HG03354 (cell line): ENCODE results near the gene RPUSD3.
"Not testable (repeated sequence)": the region's sequence is repeated elsewhere in the genome, so short reads cannot be mapped to it uniquely, and the experiment has no call there.

Source experiments
- ATAC-seq: cut with Tn5 transposase; IDR thresholded peaks from one replicate; pipeline ENCODE4 v1.9.1; 2021; ENCODE audit warnings: mild to moderate bottlenecking; ENCODE audit not compliant: unreplicated experiment, poor library complexity, severe bottlenecking

Gene RPUSD3

DNA sequence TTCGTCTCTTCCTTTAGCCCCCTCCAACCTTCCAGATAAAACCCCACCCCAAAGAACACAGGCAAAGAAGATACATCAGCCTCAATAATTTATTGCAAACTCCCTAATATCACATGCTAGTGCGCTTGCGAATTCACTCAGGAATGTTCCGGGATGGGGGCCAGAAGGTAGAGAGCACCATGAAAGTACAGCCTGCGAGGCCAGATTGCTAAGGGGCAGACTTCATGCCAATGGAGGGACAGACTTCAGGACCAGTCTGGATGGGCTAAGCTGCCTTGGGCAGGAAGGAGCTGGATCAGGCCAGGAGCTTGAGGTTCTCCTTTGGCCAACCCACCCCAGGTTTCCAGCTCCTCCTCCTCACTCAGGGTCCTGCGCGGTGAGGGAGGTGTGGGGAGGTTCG, 22.8 kb upstream of the RPUSD3 start:
- no peak for ATAC-seq

- not testable (repeated sequence) for ATAC-seq
These were observed 21.4 kb upstream of the RPUSD3 start for GRCh38 chr3:9865125-9865637.

DNA sequence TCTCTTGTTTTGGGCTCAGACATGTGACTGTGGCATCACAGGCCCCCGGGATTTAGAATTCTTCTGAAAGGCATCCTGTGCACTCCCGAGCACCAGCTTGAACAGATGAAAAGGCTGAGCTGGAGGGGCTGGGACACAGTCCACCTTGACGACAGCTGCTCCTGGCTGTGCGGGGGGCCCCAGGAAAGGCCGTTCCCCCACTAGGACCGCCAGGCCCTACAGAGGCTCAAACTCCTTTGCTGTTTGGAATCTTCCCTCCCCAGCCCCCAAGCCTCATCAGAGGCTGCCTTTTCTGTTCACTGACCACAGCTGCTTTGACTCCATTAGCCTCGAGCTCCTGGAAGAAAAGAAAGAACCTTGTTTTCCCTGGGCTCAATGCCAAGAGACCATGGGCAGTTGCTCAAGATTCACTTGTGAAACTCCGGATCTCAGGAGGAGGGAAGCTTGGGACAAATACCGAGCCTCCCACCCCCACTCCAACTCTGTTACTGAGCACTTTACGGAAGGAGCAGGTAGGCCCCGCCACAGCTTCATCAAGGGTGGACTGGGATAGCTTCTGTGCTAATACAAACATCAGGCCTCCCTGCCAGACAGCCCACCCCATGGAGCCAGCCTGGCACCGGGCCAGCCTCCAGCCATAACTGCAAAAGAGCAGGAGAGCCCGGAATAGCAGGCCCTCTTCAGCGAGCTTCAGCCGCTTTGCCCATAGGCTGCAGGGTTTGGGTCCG, 20.6 kb upstream of the RPUSD3 start:
- no peak for ATAC-seq

GRCh38 chr3:9863058-9863772, 19.4 kb upstream of the RPUSD3 start:
- ATAC-seq: no peak

GRCh38 chr3:9862391-9863057, 18.7 kb upstream of the RPUSD3 start:
- no peak for ATAC-seq

DNA sequence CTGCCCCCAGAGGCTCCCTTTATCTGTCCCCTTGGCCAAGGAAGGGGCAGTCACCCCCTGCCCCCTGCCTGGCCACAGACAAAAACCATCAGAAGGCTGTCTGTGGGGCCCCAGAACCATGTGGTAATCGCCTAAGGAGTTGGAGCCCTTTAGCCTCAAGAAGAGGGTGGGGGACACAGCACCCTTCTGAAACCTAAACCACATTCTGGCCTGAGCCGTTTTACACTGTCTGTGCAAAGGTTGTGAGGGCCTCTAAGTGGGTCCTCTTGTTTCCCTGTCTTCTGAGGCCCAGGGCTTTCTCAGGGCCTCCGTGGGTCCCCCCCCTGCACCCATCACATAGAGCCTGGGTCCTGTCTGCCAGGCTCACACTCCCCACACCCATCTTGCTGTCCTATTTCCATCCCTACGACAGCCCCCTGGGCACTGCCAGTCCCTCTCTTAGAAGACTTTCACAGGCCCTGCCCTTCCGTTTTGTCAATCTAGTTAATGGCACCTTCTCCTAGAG, 17.9 kb upstream of the RPUSD3 start:
- ATAC-seq: no peak

DNA sequence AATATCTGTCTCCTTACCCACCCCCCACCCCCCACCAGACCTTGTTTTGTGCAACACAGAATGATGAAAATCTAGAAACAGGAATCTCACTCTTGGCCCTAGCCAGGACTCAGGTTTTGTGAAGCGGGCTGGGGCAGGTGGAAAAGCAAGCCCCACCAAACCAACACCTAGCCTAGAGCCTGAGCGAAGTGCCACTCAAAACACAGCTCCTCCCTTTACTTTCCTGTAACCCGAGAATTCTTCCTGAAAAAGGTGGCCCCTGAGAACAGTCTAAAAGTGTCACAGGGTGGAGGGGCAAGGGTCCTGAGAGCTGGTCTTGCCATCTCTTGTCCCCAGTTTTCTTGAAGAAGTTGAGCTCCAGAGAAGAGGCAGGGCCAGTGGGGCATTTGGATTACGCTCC, 17.4 kb upstream of the RPUSD3 start:
- ATAC-seq: no peak

- ATAC-seq: no peak
These were observed 15.8 kb upstream of the RPUSD3 start for GRCh38 chr3:9859530-9860025.

DNA sequence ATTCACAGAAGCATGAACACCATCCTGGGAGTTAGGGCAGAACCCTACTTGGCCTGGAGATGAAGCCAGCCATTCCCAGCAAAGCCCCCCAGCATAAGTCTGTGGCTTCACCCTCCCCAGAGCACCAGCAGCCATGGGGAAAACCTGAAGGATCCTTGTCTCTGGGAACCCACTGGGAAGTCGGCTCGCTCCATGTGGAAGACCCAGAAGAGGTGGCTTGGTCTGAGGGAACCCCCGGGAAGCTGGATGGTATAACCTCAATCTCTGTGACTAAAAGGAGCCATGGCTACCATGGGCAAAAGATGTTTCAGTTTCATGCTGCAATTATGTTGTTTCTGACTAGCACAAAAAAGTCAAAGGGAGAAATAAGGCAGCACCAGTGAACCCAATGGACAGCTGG, 11.8 kb upstream of the RPUSD3 start:
- ATAC-seq: no peak

GRCh38 chr3:9854291-9854940, 10.6 kb upstream of the RPUSD3 start:
- not testable (repeated sequence) for ATAC-seq

GRCh38 chr3:9852528-9852927, 8.7 kb upstream of the RPUSD3 start:
- no peak for ATAC-seq

DNA sequence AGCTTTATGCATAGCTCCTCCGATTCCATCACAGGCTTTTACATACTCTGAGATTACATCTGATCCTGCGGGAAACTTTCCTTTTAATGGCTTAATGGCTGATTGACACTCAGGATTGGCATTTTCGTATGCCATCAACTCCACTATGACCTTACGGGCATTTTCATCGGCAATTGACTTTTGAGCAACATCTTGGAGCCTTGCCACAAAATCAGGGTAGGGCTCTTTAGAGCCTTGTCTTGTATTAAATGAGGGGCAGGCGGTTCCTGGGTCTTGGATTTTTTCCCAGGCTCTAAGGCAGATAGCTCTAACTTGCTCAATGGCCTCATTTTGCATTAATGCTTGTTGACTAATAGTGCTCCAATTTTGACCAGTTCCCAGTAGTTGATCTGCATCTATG, 8.1 kb upstream of the RPUSD3 start:
- not testable (repeated sequence) for ATAC-seq

DNA sequence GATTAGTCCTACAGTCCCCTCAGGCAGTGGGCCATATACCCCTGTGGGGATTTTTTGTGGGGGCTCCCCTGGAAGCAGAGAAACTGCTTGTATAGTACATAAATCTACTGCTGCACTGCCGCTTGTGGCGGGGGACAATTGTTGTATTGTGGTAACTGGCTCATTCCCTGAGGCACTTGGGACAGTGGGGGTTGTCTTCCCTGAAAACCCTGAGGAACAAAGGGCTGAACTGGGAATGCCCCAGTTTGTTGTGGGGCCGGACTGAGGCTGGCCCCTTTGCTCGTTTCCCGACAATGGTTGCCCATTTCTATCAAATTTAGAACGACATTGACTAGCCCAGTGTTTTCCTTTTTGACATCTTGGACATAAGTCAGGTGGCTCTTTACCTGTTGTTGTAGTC, 7.6 kb upstream of the RPUSD3 start:
- ATAC-seq: not testable (repeated sequence)

GRCh38 chr3:9848860-9849259, 5.1 kb upstream of the RPUSD3 start:
- not testable (repeated sequence) for ATAC-seq

GRCh38 chr3:9847870-9848269, 4.1 kb upstream of the RPUSD3 start:
- ATAC-seq: not testable (repeated sequence)

DNA sequence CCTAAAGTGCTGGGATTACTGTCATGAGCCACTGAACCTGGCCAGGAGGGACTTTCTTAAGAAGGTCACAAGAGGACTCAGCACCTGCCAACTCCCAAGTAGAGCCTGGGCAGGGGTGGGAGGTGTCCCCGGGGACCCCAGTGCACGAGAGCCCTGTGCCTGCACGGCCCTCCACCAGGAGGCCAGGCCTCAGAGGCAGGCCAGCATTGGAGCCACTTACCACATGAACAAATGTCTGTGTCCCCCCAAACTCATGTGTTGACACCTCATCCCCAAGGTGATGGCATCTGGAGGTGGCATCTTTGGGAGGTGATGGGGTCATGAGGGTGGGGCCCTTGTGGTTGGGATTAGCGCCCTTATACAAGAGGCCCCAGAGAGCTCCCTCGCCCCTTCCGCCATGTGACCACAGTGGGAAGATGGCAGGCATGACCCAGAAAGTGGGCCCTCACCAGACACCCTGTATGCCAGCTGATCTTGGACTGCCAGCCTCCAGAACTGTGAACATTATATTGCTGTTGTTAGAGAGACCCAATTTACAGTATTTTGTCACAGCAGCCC, 3.2 kb upstream of the RPUSD3 start:
- no peak for ATAC-seq

DNA sequence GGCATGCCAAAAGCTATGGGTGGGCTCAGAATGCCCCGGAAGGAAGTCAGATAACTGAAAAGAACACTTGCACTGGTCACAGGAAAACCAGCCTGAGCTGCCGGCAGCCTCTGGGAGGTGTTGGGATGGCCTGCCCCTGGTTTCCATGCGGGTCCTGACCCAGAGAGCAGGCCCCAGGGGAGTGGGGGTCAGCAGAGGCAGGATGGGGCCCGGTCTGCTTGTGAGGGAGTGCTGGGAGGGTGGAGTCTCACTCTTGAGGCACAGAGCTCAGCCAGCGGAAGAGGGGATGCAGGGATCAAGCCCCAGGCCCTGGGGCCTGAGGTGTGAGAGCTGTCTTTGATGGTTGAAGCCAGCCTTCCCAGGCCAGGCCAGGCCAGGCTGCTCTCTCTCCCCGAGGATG, 2.4 kb upstream of the RPUSD3 start:
- ATAC-seq: no peak

DNA sequence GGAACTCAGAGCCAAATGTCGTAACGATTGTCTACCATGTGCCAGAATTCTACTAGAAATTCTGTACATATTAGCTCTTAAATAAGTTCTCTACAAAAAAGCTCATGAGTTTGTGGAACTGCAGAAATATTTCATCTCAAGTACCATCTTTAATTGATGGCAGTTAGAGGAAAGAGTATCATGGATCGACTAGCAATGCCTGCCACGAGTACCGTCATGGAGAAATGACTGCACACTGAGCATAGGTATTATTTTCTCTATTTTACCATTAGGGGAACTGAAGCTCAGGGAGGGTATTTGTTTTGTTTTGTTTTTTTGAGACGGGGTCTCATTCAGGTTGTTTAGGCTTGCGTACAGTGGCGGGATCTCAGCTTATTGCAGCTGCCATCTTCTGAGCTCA, 2.8 kb downstream of the RPUSD3 start:
- no peak for ATAC-seq

DNA sequence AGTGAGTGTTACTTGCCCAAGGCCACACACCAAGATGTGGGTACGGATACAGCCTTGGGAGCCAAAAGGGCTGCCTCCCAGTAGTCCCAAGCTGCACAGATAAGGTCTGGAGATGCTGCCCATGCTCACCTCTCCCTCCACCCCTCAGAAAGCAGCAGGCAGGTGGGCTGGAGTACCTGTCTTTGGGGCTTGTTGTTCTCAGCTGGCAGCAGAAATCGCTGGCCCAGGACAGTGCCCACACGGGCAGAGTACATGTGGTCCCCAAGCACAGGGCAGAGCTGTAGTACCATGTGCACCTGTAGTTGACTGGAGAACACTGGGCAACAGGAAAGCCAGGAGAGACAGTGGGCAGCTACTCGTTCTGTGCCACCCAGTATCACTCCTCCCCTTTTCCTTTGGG, 5.0 kb downstream of the RPUSD3 start:
- ATAC-seq: no peak
